Loucy (cell line): ENCODE data around the gene KRT26.

ENCODE experiments used
- EZH2phosphoT487 ChIP-seq: fragments of 200-600 bp; IDR thresholded peaks from 2 replicates; pipeline ENCODE4 v1.6.1; 2018; ENCODE audit warnings: antibody characterized with exemption, mild to moderate bottlenecking, moderate library complexity, borderline replicate concordance
- TF ChIP-seq, protein P1 (sequence below): fragments of 200-600 bp; sonication (generic); conservative IDR thresholded peaks from 2 replicates; pipeline ENCODE4 v1.5.1; 2014; ENCODE audit warnings: mild to moderate bottlenecking, antibody characterized with exemption, low read length

DNA sequence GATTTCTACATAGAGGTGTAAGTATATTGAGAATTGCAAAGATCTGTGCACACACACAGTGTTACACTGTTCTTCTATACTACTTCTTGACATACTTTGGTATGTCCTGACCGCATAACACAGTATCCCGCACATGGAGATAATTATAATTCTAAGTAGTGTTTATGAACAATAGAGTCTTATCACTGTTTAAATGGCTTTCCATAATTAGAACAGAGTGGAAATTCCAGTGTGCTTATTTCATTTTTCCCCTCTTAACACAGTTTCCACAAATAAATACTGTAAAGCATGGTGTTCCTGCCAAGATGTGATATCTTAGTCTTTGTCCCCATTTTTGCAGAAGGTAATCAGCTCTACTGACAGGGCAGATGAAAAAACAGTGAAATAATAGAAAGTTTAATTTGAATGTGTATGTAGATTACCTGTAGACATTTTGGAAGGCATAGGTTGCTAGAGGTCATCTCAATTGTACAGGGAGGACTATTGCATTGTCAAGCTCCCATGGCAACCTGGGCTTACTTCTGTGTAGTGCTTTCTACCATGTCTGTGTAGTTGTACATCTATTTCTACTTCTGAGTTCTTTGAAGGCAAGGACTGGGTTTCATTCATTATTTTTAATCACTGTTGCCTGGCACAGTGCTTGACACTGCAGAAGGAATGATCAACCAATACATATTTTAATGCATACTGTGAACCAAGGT lies 37.9 kb upstream of the KRT26 start:
- TF ChIP-seq, protein P1, sequence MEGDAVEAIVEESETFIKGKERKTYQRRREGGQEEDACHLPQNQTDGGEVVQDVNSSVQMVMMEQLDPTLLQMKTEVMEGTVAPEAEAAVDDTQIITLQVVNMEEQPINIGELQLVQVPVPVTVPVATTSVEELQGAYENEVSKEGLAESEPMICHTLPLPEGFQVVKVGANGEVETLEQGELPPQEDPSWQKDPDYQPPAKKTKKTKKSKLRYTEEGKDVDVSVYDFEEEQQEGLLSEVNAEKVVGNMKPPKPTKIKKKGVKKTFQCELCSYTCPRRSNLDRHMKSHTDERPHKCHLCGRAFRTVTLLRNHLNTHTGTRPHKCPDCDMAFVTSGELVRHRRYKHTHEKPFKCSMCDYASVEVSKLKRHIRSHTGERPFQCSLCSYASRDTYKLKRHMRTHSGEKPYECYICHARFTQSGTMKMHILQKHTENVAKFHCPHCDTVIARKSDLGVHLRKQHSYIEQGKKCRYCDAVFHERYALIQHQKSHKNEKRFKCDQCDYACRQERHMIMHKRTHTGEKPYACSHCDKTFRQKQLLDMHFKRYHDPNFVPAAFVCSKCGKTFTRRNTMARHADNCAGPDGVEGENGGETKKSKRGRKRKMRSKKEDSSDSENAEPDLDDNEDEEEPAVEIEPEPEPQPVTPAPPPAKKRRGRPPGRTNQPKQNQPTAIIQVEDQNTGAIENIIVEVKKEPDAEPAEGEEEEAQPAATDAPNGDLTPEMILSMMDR = no peak
- TF ChIP-seq EZH2phosphoT487 = no peak
